HL-60/S4 treated with phorbol 12-myristate 13-acetate at 8.2 ng/mL for 4 days and 3 days (cell line): ENCODE measurements around the gene ZNHIT1.
"Not testable (repeated sequence)": the region's sequence is repeated elsewhere in the genome, so short reads cannot be mapped to it uniquely, and the experiment has no call there.

Source experiments
- in situ Hi-C: fragments of 300-500 bp; cut with MboI; formaldehyde crosslinking; loops from 2 replicates; pipeline ENCODE4 v1.15.0; 2022; ENCODE audit warnings: low sequenced_read_pairs

Gene ZNHIT1

GRCh38 chr7:101186844-101187428, 31.0 kb upstream of the ZNHIT1 start:
- in situ Hi-C loops, result no loop called here

- in situ Hi-C loops, result no loop called here
Measured at GRCh38 chr7:101189109-101189508, 28.9 kb upstream of the ZNHIT1 start.

GRCh38 chr7:101195884-101196283, 22.1 kb upstream of the ZNHIT1 start:
- in situ Hi-C loops, result no loop called here

GRCh38 chr7:101197991-101198390, 20.0 kb upstream of the ZNHIT1 start:
- in situ Hi-C loops, result no loop called here

- in situ Hi-C loops, result no loop called here
Measured at GRCh38 chr7:101198476-101198875, 19.5 kb upstream of the ZNHIT1 start.

GRCh38 chr7:101199522-101199921, 18.4 kb upstream of the ZNHIT1 start:
- in situ Hi-C loops, result not testable (repeated sequence)

- in situ Hi-C loops, result no loop called here
Measured at GRCh38 chr7:101200504-101200861, 17.5 kb upstream of the ZNHIT1 start.

GRCh38 chr7:101200862-101201599, 16.9 kb upstream of the ZNHIT1 start, which contains the start of gene MOGAT3:
Gene MOGAT3, minus strand, starts transcription at chr7:101201036. Its CDS starts 182 bp downstream, at chr7:101200854.
- in situ Hi-C loops, result no loop called here

- in situ Hi-C loops, result no loop called here
Measured at GRCh38 chr7:101201695-101202602, 16.0 kb upstream of the ZNHIT1 start.

GRCh38 chr7:101202603-101202918, 15.4 kb upstream of the ZNHIT1 start:
- in situ Hi-C loops, result no loop called here

GRCh38 chr7:101203740-101204738, 13.9 kb upstream of the ZNHIT1 start:
- in situ Hi-C loops, result not testable (repeated sequence)

GRCh38 chr7:101205901-101206664, 11.9 kb upstream of the ZNHIT1 start:
- in situ Hi-C loops, result no loop called here

- in situ Hi-C loops, result no loop called here
Measured at GRCh38 chr7:101206665-101207042, 11.3 kb upstream of the ZNHIT1 start.

- in situ Hi-C loops, result no loop called here
Measured at GRCh38 chr7:101207459-101207858, 10.5 kb upstream of the ZNHIT1 start.

GRCh38 chr7:101208794-101209193, 9.2 kb upstream of the ZNHIT1 start:
- in situ Hi-C loops, result no loop called here

- in situ Hi-C loops, result no loop called here
Measured at GRCh38 chr7:101210143-101210542, 7.8 kb upstream of the ZNHIT1 start.

GRCh38 chr7:101211501-101211900, 6.5 kb upstream of the ZNHIT1 start:
- in situ Hi-C loops, result no loop called here

- in situ Hi-C loops, result no loop called here
Measured at GRCh38 chr7:101212014-101212413, 6.0 kb upstream of the ZNHIT1 start.

- in situ Hi-C loops, result no loop called here
Measured at GRCh38 chr7:101216001-101216859, 1.7 kb upstream of the ZNHIT1 start.
